Stimulated activated naive CD4-positive, alpha-beta T cell treated with Interleukin-2 at 50 U/mL for 16 hours (primary cell): Measurements from ENCODE around the gene C19orf85.
"Not testable (repeated sequence)": the region's sequence is repeated elsewhere in the genome, so short reads cannot be mapped to it uniquely, and the experiment has no call there.

Source experiments
- DNase-seq: peaks from one replicate; lab custom pipeline; 2025; lab: John Stamatoyannopoulos, UW

The C19orf85 gene

DNA sequence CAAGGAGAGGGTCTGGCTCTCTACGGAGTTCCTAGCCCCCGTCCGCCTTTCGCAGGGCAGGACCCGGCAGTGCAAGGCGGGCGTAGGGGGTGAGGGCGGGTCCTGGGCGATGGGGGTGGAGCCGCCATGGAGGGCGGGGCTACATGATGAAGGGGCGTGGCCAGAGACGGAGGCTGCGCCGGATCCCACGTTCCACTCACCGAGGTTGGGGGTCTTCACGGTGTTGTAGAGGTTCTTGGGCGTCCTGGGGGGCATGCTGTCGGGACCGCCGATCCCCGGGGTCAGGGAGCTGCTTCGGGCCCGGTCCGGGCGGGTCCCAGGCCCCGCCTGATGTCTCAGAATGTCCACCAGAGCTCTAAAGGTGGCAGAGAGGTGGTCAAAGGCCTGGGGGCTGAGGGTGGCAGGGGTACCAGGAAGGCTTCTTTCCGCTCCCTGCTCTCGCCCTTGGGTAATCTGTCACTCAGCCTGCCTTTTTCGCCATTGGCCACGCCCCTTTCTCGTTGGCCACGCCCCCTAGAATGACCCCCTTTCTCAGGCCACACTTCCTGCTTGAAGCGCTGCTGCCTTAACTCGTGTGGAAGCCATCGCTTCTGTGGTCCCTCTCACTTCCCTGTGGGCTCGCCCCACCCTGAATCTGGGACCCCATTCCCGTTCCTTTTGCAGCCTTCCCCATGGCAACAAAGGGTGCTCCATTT, 24.0 kb downstream of the C19orf85 start:
- no peak for DNase-seq

DNA sequence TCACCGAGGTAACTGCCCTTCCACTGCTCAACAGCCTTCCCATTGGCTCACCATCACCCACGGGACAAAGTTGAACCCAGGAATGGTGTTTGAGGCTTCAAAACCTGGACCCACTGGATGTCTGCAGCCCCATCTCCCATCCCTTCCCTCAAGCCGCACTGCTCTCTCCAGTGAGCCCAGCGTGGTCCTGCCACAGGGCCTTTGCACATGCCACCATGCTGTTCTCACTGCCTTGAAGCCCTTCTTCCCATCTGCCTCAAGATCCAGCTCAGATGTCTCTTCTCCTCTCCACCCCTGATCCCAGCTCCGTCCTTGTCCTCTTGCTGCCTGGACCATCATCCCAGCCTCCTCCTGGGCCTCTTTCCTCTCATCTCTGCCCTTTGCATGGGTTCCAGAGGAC, 25.5 kb downstream of the C19orf85 start:
- no peak for DNase-seq

DNA sequence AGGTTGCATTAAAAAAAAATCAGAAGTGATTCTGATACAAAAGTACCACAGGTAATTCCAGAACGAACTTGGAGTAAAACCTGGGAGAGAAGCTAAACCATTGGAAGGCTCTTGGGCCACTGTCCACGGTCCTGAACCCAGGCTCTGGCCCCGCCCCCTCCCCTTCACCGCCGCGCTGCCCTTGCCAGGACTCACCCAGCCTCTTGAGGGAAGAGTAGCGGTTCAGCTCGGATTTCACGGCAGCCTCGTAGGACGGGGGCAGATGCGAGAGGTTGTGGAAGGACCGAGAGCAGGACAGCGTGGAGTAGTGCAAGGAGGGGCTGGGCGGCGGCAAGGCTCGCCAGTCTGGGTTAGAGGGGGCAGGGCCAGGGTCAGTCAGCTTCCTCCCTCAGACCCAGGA, 27.1 kb downstream of the C19orf85 start:
- no peak for DNase-seq

DNA sequence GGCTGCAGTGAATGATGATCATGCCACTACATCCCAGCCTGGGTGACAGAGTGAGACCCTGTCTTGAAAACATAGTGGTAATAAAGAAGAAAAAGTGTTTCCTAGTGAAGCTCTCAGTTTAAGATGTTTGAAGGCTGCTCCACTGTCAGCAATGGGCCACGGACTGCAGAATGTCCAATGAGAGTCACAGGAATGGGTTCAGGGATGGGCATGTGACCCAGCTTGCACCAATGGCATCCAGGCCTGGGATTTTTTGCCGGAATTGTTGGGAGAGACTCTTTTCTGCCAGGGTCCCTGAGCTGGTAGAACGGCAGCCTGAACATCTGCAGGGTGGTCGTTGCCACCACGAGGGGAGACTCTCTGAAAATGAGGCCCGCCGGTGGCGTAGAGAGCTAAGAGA, 27.7 kb downstream of the C19orf85 start:
- DNase-seq: no peak

DNA sequence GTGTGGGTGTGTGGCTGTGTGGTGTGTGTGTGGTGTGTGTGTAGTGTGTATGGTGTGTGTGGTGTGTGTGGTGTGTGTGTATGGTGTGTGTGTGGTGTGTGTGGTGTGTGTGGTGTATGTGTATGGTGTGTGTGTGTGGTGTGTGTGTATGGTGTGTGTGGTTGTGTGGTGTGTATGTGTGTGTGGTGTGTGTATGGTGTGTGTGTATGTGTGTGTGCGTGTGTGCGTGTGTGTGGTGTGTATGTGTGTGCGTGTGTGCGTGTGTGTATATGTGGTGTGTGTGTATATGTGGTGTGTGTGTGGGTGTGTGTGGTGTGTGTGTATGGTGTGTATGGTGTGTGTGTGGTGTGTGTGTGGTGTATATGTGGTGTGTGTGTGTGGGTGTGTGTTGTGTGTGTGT, 29.5 kb downstream of the C19orf85 start:
- no peak for DNase-seq

DNA sequence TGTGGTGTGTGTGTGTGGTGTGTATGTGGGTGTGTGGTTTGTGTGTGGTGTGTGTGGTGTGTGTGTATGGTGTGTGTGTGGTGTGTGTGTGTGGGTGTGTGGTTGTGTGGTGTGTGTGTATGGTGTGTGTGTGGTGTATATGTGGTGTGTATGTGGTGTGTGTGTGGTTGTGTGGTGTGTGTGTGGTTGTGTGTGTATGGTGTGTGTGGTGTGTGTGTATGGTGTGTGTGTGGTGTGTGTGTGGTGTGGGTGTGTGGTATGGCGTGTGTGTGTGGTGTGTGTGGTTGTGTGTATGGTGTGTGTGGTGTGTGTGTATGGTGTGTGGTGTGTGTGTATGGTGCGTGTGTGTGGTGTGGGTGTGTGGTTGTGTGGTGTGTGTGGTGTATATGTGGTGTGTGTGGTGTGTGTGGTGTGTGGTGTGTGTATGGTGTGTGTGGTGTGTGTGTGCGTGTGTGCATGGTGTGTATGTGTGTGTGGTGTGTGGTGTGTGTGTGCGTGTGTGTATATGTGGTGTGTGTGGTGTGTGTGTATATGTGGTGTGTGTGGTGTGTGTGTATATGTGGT, 30.1 kb downstream of the C19orf85 start:
- no peak for DNase-seq

DNA sequence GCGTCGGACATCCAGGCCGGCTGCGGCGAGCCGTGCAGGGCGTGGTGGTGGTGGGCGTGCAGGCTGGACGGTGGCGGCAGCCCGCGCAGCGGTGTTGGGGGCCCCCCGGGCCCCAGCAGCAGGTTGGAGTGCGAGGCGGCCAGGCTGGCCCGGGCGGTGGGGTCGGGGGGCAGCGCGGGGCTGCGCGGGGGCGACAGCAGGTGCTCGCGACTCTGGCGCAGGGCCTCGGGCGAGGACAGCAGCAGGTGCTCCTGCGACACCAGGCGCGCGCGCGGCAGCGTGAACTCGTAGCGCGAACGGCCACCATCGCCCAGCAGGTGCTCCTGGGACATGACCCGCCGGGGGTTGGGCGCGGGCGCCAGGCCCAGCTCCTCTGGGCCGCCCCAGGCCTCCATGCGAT, 31.3 kb downstream of the C19orf85 start:
- DNase-seq: no peak

DNA sequence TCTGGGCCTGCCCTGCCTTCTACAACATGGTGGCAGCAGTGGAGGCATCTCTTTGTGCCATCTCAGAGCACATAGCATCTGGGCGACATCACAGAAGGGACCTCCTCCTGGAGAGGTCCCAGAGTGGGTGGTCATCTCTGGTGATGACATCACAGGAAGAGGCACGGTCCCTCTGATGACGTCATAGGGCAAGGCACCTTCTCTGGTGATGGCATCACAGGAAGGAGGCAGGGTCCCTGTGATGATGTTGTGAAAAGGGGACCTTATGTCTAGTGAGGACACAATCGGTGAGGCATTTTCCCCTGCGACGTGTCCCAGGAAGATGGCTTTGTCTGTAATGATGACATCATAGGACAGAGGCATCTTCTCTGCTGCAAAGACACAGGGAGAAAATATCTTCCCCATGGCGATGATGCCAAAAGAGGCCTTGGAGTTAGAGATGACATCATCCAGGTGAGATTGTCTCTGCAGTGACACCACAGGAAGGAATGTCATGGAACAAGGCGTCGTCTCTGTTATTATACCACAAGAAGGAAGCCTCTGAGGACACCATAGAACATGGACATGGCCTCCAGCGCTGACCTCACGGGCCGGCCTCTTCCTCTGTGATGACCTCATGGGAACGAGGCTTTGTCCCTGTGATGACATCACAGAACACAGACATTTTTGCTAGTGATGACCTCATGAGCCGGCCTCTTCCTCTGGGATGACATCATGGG, 32.2 kb downstream of the C19orf85 start:
- no peak for DNase-seq

DNA sequence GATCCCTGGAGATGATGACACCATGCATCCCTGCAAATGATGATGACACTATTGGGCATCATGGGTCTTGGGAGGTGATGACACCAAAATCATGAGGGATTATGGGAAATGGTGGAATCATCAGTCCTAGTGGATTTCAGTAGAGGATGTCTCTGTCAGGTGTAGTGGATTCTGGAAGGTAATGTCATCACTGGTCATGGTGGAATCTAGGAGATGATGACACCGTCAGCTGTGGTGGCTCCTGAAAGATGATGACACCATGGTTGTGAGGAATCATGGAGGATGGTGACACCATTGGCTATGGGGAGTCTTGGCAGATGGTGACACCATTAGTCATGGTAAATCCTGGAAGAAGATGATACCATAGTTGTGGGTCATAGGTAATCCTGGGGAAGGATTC, 33.4 kb downstream of the C19orf85 start:
- no peak for DNase-seq

DNA sequence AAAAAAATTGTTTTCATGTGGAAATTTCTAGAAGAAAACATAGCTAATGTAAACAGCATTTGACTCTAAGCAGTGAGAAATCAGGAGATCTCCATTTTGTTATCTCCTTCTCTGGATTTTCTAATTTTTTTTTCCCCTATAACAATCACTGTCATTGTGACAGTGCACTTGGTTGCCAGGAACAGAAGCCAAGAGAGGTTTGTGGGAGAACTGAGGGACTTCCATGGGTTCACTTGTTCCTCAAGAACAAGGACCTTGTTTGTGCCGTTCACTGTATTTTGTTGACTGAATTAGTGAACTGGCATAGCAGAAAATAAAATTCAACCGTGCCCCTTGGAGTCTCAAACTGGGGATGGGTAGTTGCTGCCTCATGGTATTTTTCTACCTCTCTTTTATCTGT, 38.5 kb downstream of the C19orf85 start:
- DNase-seq: no peak

DNA sequence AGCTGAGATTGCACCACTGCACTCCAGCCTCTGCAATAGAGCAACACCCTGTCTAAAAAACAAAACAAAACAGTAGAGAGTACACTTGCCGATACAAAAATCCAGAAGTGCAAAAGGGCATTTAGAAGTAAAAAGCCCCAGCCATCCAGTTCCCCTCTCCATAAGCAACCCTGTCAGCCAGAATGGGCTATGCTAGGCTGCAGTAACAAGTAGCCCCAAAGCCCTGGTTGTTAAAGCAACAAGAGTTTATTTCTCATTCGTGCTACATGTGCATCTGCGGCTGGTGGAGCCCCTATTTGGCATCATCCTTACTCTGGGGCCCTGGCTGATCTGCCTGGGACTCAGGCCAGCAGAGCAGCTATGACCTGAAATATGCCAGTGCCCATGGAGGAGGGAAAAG, 40.0 kb downstream of the C19orf85 start:
- DNase-seq: no peak

DNA sequence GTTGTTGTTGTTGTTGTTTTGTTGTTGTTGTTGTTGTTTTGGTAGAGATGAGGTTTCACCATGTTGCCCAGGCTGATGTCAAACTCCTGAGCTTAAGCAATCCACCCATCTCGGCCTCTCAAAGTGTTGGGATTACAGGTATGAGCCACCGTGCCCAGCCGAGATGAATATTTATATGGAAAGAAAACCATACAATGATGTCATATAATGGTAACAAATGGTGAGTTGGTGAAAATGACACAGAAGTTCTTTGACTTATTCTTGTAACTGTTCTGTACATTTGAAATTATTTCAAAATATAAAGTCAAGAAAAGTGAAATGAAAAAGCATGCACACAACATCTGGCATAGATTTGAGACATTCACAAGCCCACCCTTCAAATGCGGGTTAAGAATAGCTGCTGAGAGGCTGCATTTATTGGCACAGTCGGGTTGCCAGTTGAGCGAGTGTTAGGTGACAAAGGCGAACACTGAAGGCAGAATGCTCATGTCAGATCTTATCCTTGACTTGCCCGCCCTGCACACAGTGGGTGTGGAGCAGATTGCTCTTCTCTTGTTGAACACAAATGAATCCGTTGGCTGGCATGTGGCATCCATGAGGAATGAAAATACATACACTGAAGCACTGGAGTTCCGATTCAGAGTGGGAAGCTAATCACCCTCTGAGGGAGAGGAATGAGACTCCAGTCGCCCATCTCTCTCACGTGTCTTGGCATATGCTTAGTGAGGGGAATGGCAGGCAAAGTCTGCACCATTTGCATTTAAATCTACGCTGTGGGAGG, 41.1 kb downstream of the C19orf85 start:
- DNase-seq: no peak

DNA sequence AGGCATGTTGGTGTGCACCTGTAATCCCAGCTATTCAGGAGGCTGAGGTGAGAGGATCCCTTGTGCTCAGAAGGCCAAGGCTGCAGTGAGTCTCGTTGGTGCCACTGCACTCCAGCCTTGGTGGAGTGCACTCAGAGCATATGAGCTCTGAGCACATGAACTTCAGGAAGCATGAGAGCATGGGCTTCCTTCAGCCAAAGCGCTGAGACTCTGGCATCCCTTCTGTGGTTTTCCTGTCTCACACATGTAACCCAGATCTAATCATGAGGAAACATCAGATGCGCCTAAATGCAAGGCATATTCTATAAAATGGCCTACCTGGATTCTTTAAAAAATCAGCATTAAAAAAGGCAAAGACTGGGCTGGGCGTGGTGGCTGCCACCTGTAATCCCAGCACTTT, 43.3 kb downstream of the C19orf85 start:
- DNase-seq: not testable (repeated sequence)

DNA sequence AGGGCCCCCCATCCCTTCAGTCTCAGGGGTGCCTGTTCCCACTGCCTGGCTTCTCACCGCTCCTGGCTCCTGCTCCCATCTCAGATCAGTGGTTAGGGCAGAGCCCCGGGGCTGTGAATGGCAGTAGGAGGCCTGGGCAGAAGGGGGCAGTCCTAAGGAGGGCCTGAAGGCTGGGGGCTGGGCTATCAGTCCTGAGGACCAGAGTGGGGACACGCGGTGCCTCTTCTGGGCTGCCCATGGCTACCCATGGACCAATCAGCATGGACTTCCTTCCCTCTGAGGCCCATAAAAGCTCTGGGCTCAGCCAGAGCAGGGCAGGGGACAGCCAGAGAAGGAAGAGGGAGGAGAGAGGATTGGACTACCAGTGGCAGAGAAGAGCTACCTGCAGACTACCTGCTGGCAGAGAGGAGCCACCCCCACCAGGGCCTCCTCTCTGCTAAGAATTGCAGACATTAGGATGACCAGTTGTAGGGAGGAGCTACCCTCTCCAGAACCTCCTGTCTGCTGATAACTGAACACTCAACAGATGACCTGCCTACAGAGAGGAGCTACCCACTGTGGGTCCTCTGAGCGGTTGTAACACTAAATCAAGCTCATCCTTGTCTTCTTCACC, 44.8 kb downstream of the C19orf85 start:
- no peak for DNase-seq

DNA sequence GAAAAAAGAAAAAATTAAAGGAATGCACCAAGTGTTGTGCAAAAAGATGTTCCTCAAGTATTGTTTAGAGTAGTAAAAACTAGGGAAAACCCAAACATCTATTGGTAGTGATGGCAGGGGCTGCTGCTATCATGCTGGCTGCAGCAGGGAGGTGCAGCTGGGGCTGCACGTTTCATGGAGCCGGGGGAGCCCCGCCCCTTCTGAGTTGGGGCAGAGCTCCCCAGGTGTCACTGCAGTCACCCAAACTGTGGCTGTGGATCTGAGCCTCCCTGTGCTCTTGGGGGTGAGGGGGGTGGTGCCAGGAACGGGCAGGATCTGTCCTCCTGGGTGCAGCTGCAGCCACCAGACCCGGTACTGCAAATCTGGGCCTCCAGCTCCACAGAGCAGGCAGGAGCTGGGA, 45.4 kb downstream of the C19orf85 start:
- no peak for DNase-seq

DNA sequence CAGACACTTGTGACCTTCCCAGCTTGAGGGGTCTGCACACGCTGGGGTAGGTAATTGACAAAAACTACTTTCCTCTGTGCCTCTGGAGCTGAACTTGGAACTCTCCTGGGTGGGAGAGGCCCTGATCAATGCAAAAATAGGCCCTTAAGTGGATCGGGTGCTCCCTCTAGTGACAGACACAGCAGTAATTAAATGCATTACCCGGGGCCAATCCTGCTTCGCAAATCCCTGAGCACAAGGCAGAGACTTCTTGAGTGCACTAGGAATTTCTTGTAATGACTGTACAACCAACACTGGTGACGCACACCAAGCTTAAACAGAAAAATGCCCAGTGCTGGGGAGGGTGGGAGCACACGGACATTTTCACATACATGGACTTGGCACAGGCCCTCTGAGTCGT, 46.4 kb downstream of the C19orf85 start:
- peak; percentile 17 for DNase-seq
